HL-60 (cell line): ENCODE results near the gene ZFP36L1.

Experiments
- DNase-seq, 2 experiments: peaks; one replicate each; pipeline ENCODE4 v3.0.0-alpha.2; 2010 to 2020; ENCODE audit warnings: low read depth in 1 of 2, low spot score in 1 of 2
- H3K27ac ChIP-seq: fragments of 250-450 bp; sonication (Bioruptor Pico); replicated peaks from 2 replicates; pipeline ENCODE4 v1.5.1; 2020; ENCODE audit warnings: mild to moderate bottlenecking, moderate library complexity
- H3K27me3 ChIP-seq: fragments of 250-450 bp; sonication (Bioruptor Pico); 2 replicates; pipeline ENCODE4 v1.5.1; 2021; ENCODE audit warnings: mild to moderate bottlenecking, moderate library complexity; ENCODE audit not compliant: insufficient read depth, poor library complexity, severe bottlenecking
- H3K4me3 ChIP-seq: replicated peaks from 2 replicates; pipeline ENCODE4 v1.5.1; 2011; ENCODE audit warnings: mild to moderate bottlenecking, control low read depth, low read length; ENCODE audit not compliant: insufficient read depth
- GABPA ChIP-seq: IDR thresholded peaks from 2 replicates; pipeline ENCODE4 v1.6.1; 2012; ENCODE audit warnings: low read depth
- POLR2AphosphoS5 ChIP-seq: IDR thresholded peaks from 2 replicates; pipeline ENCODE4 v1.6.1; 2012; ENCODE audit warnings: low read depth
- REST ChIP-seq: IDR thresholded peaks from 2 replicates; pipeline ENCODE4 v1.6.1; 2012; ENCODE audit warnings: low read depth; ENCODE audit not compliant: insufficient replicate concordance
- SPI1 ChIP-seq: IDR thresholded peaks from 2 replicates; pipeline ENCODE4 v1.6.1; 2012; ENCODE audit warnings: low read depth, mild to moderate bottlenecking, borderline replicate concordance
- TF ChIP-seq, protein P1 (sequence below): IDR thresholded peaks from one replicate; pipeline ENCODE4 v1.5.1; 2011; ENCODE audit warnings: low read length, control low read depth, inconsistent platforms; ENCODE audit not compliant: insufficient read depth

Gene ZFP36L1

GRCh38 chr14:68787092-68787992, 5.5 kb downstream of the ZFP36L1 start:
- Histone ChIP-seq H3K27me3 (peaks cover under 1% of the 10 kb centered on the region), H3K4me3 (no peak overlapping the region), H3K27ac (no peak overlapping the region)
- no peak for DNase-seq
- TF ChIP-seq SPI1 (no peak), REST (no peak), POLR2AphosphoS5 (no peak), GABPA (no peak)
- TF ChIP-seq, protein P1, sequence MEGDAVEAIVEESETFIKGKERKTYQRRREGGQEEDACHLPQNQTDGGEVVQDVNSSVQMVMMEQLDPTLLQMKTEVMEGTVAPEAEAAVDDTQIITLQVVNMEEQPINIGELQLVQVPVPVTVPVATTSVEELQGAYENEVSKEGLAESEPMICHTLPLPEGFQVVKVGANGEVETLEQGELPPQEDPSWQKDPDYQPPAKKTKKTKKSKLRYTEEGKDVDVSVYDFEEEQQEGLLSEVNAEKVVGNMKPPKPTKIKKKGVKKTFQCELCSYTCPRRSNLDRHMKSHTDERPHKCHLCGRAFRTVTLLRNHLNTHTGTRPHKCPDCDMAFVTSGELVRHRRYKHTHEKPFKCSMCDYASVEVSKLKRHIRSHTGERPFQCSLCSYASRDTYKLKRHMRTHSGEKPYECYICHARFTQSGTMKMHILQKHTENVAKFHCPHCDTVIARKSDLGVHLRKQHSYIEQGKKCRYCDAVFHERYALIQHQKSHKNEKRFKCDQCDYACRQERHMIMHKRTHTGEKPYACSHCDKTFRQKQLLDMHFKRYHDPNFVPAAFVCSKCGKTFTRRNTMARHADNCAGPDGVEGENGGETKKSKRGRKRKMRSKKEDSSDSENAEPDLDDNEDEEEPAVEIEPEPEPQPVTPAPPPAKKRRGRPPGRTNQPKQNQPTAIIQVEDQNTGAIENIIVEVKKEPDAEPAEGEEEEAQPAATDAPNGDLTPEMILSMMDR: no peak

GRCh38 chr14:68786491-68787091, 6.3 kb downstream of the ZFP36L1 start:
- H3K4me3 ChIP-seq: no peak overlapping the region

More at GRCh38 chr14:68786491-68787091, 6.3 kb downstream of the ZFP36L1 start:
- TF ChIP-seq, protein P1: no peak
- TF ChIP-seq POLR2AphosphoS5: no peak
- no peak for TF ChIP-seq SPI1
- TF ChIP-seq GABPA: no peak
- no peak for TF ChIP-seq REST
- DNase-seq: no peak
- H3K27me3 ChIP-seq: no peaks in the 10 kb centered on the region
- H3K27ac ChIP-seq: no peak overlapping the region
